Activated T-cell treated with anti-CD3 and anti-CD28 coated beads for 24 hours (primary cell): ENCODE data around the gene P2RY8.
A peak's percentile ranks its signal among the peaks of the same experiment; 100 is the strongest.
"Not testable (repeated sequence)": the region's sequence is repeated elsewhere in the genome, so short reads cannot be mapped to it uniquely, and the experiment has no call there.

Experiments used
- DNase-seq: peaks from one replicate; pipeline ENCODE4 v3.0.0-alpha.2; 2020; ENCODE audit warnings: low read depth

The P2RY8 gene

DNA sequence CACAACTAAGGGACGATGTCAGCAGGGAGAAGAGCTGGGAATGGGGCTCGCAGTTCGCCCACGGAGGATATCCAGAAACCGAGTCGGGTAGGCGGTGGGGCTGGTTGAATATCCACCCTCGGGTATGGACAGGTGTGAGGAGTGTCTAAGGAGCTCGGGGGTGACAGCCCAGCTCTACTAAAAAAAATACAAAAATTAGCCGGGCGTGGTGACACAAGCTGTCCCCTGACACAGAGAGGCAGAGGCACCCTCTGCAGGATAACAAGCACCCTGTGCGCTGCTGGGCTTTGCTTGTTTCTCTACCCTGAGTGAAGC lies 72.1 kb downstream of the P2RY8 start:
- no peak for DNase-seq

DNA sequence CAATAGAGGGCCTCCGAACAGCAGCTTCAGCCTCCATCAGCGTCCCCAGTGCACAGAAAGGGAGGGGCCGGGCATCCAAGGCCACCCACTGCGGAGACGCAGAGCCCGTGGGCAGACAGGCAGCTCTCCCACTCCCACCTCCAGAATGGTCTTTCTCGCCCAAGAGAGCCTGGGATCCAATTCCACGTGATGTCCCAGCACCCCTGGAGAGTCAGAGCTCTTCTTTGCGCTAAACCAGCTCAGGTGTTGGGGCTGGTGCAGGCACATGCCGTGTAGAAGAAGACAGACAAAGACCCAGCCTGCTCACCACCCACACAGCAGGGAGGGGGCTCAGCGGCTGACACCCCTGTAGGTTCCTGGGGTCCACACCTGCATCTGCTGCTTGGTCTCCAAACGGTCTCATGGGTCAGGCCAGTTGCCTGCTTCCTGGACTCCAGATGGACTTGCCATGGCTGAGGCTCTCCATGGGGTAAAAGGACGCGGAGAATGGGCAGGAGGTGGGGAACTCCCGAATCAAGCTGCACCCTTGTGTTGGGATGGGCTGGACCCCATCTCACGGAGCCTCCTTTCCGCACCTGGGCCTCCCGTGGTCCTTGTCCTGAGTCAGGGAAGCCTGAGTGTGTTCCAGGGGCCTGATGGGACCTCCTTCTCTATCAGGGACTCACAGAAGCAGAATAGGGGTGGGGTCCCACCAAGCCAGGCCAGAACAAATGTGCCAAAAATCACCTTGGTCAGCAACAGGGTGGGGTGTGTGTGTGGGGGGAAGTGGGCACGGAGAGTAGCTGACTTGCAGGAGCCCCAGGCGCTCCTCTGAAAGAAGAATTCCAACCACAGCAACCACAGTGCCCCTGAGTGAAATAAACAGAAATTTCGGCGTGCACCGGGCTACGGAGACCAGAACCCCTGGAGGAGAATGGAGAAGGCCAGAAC lies 72.7 kb downstream of the P2RY8 start:
- DNase-seq = no peak

DNA sequence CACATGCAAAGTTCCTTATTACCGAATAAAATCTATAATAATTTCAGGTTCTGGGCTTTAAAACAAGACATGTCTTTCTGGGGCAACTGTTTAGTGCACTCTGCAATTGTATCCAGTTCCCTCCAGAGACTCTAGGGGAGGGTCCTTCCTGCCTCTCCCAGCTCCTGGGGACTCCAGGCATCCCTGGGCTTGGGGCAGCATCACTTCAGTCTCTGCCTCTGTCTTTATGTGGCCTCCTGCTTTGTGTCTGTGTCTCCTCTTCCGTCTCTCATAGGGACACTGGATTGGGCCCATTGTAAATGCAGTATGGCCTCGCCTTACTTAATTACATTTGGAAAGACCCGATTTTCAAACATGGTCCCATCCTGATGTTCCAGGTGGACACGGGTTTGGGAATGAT lies 73.4 kb downstream of the P2RY8 start:
- no peak for DNase-seq

DNA sequence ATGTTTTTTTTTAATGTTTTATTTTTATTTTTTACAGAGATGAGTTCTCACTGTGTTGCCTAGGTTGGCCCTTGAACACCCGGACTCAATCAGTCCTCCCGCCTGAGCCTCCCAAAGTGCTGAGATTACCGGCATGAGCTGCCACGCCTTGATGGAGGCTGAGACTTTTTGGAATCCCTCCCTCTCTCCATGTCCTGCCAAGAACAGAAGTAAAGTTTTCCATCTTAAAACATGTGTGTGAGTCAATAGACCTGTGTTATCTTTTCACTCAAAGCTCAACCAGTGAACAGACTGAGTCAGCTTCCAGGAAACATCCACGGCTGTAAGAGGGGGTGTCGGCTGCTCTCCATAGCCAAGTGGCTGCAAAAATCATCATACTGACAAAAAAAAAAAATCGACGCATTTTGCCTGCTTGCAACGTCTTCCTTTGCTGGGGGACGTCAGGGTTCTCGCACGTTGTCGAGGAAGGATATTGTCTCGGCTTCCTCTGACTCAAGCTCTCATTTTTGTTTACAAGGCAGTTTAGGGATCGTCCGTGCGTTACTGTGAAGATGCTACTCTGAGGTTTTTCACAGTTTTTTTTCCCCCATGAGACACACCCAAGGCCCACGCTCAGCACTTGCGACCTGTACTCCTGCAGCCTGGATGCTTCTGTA lies 74.3 kb downstream of the P2RY8 start:
- peak; percentile 68 for DNase-seq

DNA sequence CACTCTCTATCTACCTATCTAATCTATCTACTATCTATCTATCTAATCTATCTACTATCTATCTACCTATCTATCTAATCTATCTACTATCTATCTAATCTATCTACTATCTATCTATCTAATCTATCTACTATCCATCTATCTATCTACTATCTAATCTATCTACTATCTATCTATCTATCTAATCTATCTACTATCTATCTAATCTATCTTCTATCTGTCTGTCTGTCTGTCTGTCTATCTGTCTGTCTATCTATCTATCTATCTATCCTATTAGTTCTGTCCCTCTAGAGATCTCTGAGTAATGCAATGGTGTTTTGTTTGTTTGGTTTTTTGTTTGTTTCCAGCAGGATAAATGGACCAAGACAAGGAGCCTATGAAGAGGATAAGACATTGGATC lies 74.9 kb downstream of the P2RY8 start:
- no peak for DNase-seq

- DNase-seq = no peak
Observed at GRCh38 chrX:1455948-1456280, 81.1 kb downstream of the P2RY8 start.

- peak; percentile 90 for DNase-seq
Observed at GRCh38 chrX:1453951-1454785, 82.8 kb downstream of the P2RY8 start.

GRCh38 chrX:1453395-1453783 lies 83.6 kb downstream of the P2RY8 start:
- DNase-seq = no peak

- peak; percentile 100 for DNase-seq
Observed at GRCh38 chrX:1452516-1453394, 84.2 kb downstream of the P2RY8 start, which contains the start of gene ASMTL. Gene ASMTL (minus strand): TSS chrX:1452909. CDS start chrX:1452840, 69 bp downstream.

- DNase-seq = no peak
Observed at GRCh38 chrX:1451661-1452515, 85.1 kb downstream of the P2RY8 start.

DNA sequence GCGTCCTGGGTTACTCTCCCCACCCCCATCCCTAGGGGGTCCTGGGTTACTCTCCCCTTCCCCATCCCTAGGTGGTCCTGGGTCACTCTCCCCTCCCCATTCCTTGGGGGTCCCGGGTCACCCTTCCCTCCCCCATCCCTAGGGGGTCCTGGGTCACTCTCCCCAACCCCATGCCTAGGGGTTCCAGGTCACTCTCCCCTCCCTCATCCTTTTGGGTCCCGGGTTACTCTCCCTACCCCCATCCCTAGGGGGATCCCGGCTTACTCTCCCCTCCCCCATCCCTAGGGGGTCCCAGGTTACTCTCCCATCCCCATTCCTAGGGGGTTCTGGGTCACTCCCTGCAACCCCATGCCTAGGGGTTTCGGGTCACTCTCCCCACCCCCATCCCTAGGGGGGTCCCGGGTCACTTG lies 85.7 kb downstream of the P2RY8 start:
- no peak for DNase-seq

DNA sequence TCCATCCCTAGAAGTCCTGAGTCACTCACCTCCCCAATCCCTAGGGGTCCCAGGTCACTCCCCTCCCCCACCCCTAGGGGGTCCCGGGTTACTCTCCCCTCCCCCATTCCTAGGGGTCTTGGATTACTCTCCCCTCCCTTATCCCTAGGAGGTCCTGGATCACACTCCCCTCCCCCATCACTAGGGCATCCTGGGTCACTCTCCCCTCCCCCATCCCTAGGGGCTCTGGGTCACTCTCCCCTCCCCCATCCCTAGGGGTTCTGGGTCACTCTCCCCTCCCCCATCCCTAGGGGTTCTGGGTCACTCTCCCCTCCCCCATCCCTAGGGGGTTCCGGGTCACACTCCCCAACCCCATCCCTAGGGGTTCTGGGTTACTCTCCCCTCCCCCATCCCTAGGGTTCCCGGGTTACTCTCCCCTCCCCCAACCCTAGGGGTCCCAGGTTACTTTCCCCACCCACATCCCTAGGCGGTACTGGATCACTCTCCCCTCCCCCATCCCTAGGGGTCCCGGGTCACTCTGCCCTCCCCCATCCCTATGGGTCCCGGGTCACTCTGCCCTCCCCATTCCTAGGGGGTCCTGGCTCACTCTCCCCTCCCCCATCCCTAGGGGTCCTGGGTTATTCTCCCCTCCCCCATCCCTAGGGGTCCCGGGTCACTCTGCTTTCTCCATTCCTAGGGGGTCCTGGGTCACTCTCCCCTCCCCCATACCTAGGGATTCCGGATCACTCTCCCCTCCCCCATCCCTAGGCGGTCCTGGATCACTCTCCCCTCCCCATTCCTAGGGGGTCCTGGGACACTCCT lies 86.4 kb downstream of the P2RY8 start:
- no peak for DNase-seq

DNA sequence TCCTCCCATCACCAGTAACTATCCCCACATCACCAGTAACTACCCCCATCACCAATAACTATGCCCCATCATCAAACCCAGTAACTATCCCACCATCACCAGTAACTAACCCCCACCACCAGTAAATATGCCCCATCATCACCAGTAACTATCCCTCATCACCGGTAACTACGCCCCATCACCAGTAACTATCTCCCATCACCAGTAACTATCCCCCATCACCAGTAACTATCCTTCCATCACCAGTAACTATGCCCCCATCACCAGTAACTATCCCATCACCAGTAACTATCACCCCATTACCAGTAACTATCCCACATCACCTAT lies 87.2 kb downstream of the P2RY8 start:
- no peak for DNase-seq

DNA sequence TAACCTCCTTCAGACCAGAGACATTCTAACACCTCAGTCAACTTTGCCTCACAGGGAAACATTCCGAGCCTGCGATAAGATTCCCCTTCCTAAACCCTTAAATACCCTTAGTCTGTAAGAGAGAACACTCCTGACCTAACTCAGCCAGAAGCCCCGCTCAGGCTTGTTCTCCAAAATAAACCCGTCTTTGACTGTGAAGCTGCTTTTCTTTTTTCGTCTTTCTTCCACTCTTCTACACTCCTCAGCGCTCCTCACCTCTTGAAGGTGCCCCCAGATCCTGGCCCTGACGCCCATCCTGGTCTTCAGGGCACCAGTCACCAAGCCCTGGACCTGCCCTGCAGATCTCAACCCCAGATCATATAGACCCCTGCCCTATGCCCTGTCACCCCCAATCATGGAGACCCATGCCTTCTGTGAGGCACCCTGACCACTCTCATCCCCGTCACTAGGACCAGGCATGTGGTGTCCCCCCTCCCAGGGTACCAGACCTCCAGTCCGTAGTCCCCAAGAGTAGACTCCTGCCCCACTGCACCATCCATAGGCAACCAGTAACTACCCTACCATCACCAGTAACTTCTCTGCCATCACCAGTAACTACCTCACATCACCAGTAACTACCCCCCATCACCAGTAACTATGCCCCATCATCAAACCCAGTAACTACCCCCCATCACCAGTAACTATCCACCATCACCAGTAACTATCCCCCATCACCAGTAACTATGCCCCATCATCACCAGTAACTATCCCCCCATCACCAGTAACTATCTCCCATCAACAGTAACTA lies 87.8 kb downstream of the P2RY8 start:
- DNase-seq = no peak

DNA sequence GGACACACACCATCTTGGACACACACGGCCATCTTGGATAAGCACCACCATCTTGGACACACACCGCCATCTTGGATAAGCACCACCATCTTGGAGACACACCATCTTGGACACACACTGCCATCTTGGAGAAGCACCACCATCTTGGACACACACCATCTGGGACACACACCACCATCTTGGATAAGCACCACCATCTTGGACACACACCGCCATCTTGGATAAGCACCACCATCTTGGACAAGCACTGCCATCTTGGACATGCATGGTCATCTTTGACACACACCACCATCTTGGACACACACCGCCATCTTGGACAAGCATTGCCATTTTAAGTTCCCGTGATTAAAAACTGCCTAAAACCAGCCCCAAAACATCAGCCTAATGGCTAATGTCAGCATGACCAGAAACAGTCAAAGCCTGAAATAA lies 88.4 kb downstream of the P2RY8 start:
- DNase-seq = not testable (repeated sequence)

GRCh38 chrX:1447969-1448572 lies 88.9 kb downstream of the P2RY8 start:
- DNase-seq = not testable (repeated sequence)

GRCh38 chrX:1446984-1447968 lies 89.7 kb downstream of the P2RY8 start:
- not testable (repeated sequence) for DNase-seq
